NCI-H146 (cell line): ENCODE measurements around the gene GDE1.

Source experiments
- DNase-seq: peaks from one replicate; lab custom pipeline; 2025; lab: John Stamatoyannopoulos, UW

Gene GDE1

GRCh38 chr16:19523559-19524355 is 1.9 kb upstream of the GDE1 start, which contains the start of gene CCP110:
TSS of gene CCP110 (plus strand) at chr16:19523942. CDS start at chr16:19527882, 3,940 bp downstream.
- peak; percentile 98 for DNase-seq

GRCh38 chr16:19523184-19523558 is 1.3 kb upstream of the GDE1 start:
- DNase-seq: no peak

GRCh38 chr16:19522760-19523159 is 862 bp upstream of the GDE1 start:
- peak; percentile 25 for DNase-seq

- DNase-seq: peak; percentile 42
Observed at GRCh38 chr16:19522397-19522732, 467 bp upstream of the GDE1 start.

GRCh38 chr16:19520861-19521331 is 1.0 kb downstream of the GDE1 start:
- DNase-seq: peak; percentile 24

GRCh38 chr16:19518388-19518787 is 3.5 kb downstream of the GDE1 start:
- DNase-seq: no peak

GRCh38 chr16:19517424-19518089 is 4.3 kb downstream of the GDE1 start:
- no peak for DNase-seq

GRCh38 chr16:19515757-19516156 is 6.1 kb downstream of the GDE1 start:
- DNase-seq: no peak

- DNase-seq: no peak
Observed at GRCh38 chr16:19513377-19514053, 8.4 kb downstream of the GDE1 start.

- DNase-seq: no peak
Observed at GRCh38 chr16:19512297-19512696, 9.6 kb downstream of the GDE1 start.

GRCh38 chr16:19507867-19508266 is 14.0 kb downstream of the GDE1 start:
- no peak for DNase-seq

GRCh38 chr16:19506965-19507364 is 14.9 kb downstream of the GDE1 start:
- no peak for DNase-seq

- no peak for DNase-seq
Observed at GRCh38 chr16:19505600-19506303, 16.1 kb downstream of the GDE1 start.

- no peak for DNase-seq
Observed at GRCh38 chr16:19503461-19504075, 18.3 kb downstream of the GDE1 start.

GRCh38 chr16:19502395-19503131 is 19.3 kb downstream of the GDE1 start:
- peak; percentile 84 for DNase-seq

- DNase-seq: no peak
Observed at GRCh38 chr16:19499481-19499880, 22.4 kb downstream of the GDE1 start.

- DNase-seq: no peak
Observed at GRCh38 chr16:19499006-19499405, 22.9 kb downstream of the GDE1 start.

GRCh38 chr16:19497176-19497575 is 24.7 kb downstream of the GDE1 start:
- DNase-seq: no peak

- no peak for DNase-seq
Observed at GRCh38 chr16:19490619-19491018, 31.3 kb downstream of the GDE1 start.

- DNase-seq: no peak
Observed at GRCh38 chr16:19488213-19488640, 33.7 kb downstream of the GDE1 start.

GRCh38 chr16:19486750-19487325 is 35.1 kb downstream of the GDE1 start:
- DNase-seq: peak; percentile 9
